Tibial nerve (tissue), 3 donors: ENCODE results near the gene CALCOCO1.

Experiments used
- CTCF ChIP-seq, 5 experiments: fragments of 200-600 bp in 3 of 5; fragments of 450-650 bp in 2 of 5; sonication (generic) in 3 of 5; IDR thresholded peaks; one replicate each; pipeline ENCODE4 v1.5.1; 2016 to 2019; ENCODE audit warnings: antibody characterized with exemption in 5 of 5, mild to moderate bottlenecking in 3 of 5, moderate library complexity in 2 of 5
- POLR2A ChIP-seq, 2 donors: fragments of 450-650 bp; IDR thresholded peaks; one replicate each; pipeline ENCODE4 v1.6.1; 2017; ENCODE audit warnings: antibody characterized with exemption in 2 of 2, mild to moderate bottlenecking in 2 of 2, moderate library complexity in 2 of 2

GRCh38 chr12:53735556-53735955 is 8.3 kb upstream of the CALCOCO1 start:
- no peak for TF ChIP-seq POLR2A (IDR thresholded peaks at IDR 0.05)
- TF ChIP-seq CTCF (IDR thresholded peaks at IDR 0.05): no peak
